Measurements from ENCODE around the gene SIGLEC11. TPM values are rescaled to one million over a fixed set of nuclear protein-coding genes. Genes with fewer than 3 reads are reported as not detected.

SIGLEC11 gene
- polyA plus RNA-seq, 3 donors = 0.28 to 2.2 (median 0.67) TPM

- intact Hi-C loops (cut with micrococcal nuclease) = no loop called here
- no peak overlapping the region for H3K4me3 ChIP-seq (replicated peaks in 1 of 3; ENCODE audit: low read depth in 2 of 3, low read length in 3 of 3)
- no peaks in the 10 kb centered on the region for H3K27me3 ChIP-seq (ENCODE audit: control insufficient read depth in 2 of 2, insufficient read depth in 2 of 2, low read length in 2 of 2)
- Mint-ChIP-seq H3K9me3 (peaks cover 0 to 1% (median 0%) of the 10 kb centered on the region in 7 donors), H3K27me3 (ENCODE audit: low read depth in 3 of 3) (peaks cover 0 to 3% (median 0%) of the 10 kb centered on the region in 3 donors), H3K36me3 (peaks cover 78 to 95% of the 10 kb centered on the region in 2 donors), H3K4me1 (peaks cover 27% of the 10 kb centered on the region), H3K4me3 (no peak overlapping the region), H3K27ac (peak overlapping the region in 2 of 7 donors; percentile 18 to 50)
- TF ChIP-seq CTCF (IDR thresholded peaks at IDR 0.05) = no peak
- H3K36me3 ChIP-seq (replicated peaks in 1 of 2; ENCODE audit: control insufficient read depth in 1 of 2, insufficient read depth in 2 of 2, low read length in 2 of 2) = peaks cover 66 to 97% of the 10 kb centered on the region in 2 donors
- H3K27ac ChIP-seq (ENCODE audit: low read depth in 1 of 2, low read length in 2 of 2) = peak overlapping the region in 1 of 2 donors; percentile 64
- no peak overlapping the region for H3K4me2 ChIP-seq (replicated peaks; ENCODE audit: extremely low read depth, low read length, poor library complexity, severe bottlenecking)
- no peak overlapping the region for H2AFZ ChIP-seq (ENCODE audit: insufficient read depth, low read depth, low read length, poor library complexity, severe bottlenecking)
- no peaks in the 10 kb centered on the region for H3K9me3 ChIP-seq (replicated peaks in 1 of 2; ENCODE audit: control insufficient read depth in 1 of 2, insufficient read depth in 1 of 2, low read length in 2 of 2)
- H3K79me2 ChIP-seq (ENCODE audit: insufficient read depth, low read length) = no peaks in the 10 kb centered on the region
- H4K20me1 ChIP-seq (ENCODE audit: insufficient read depth, low read length) = peaks cover 77% of the 10 kb centered on the region
- no peak overlapping the region for H3K9ac ChIP-seq (ENCODE audit: insufficient read depth, low read length, poor library complexity, severe bottlenecking)
- WGBS (ENCODE audit: insufficient coverage) = 96% methylated on average over 7 of the region's 8 CpGs
- no peak for DNase-seq
- peaks cover 21 to 38% of the 10 kb centered on the region in 2 donors for H3K4me1 ChIP-seq (ENCODE audit: control insufficient read depth in 1 of 2, insufficient read depth in 2 of 2, low read length in 2 of 2)
Measured at GRCh38 chr19:50001775-50002174, 40.8 kb upstream of the SIGLEC11 start.

- H2AFZ ChIP-seq (ENCODE audit: insufficient read depth, low read depth, low read length, poor library complexity, severe bottlenecking) = no peak overlapping the region
- H3K9me3 ChIP-seq (replicated peaks in 1 of 2; ENCODE audit: control insufficient read depth in 1 of 2, insufficient read depth in 1 of 2, low read length in 2 of 2) = no peaks in the 10 kb centered on the region
- H3K4me3 ChIP-seq (replicated peaks in 1 of 3; ENCODE audit: low read depth in 2 of 3, low read length in 3 of 3) = no peak overlapping the region
- H3K36me3 ChIP-seq (replicated peaks in 1 of 2; ENCODE audit: control insufficient read depth in 1 of 2, insufficient read depth in 2 of 2, low read length in 2 of 2) = peaks cover 69 to 99% of the 10 kb centered on the region in 2 donors
- Mint-ChIP-seq H3K4me3 (no peak overlapping the region), H3K27ac (peak overlapping the region; percentile 18 to 85 (median 46)), H3K9me3 (peaks cover 0 to 1% (median 0%) of the 10 kb centered on the region in 7 donors), H3K27me3 (ENCODE audit: low read depth in 3 of 3) (peaks cover 0 to 3% (median 2%) of the 10 kb centered on the region in 3 donors), H3K4me1 (peaks cover 27% of the 10 kb centered on the region), H3K36me3 (peaks cover 77 to 93% of the 10 kb centered on the region in 2 donors)
- intact Hi-C loops (cut with micrococcal nuclease) = no loop called here
- 63% methylated on average over 13 of the region's 16 CpGs for WGBS (ENCODE audit: insufficient coverage)
- no peak overlapping the region for H3K9ac ChIP-seq (ENCODE audit: insufficient read depth, low read length, poor library complexity, severe bottlenecking)
- DNase-seq = no peak
- H3K27ac ChIP-seq (ENCODE audit: low read depth in 1 of 2, low read length in 2 of 2) = peak overlapping the region; percentile 6 to 64
- peaks cover 21 to 38% of the 10 kb centered on the region in 2 donors for H3K4me1 ChIP-seq (ENCODE audit: control insufficient read depth in 1 of 2, insufficient read depth in 2 of 2, low read length in 2 of 2)
- peaks cover 74% of the 10 kb centered on the region for H4K20me1 ChIP-seq (ENCODE audit: insufficient read depth, low read length)
- no peak overlapping the region for H3K4me2 ChIP-seq (replicated peaks; ENCODE audit: extremely low read depth, low read length, poor library complexity, severe bottlenecking)
- no peaks in the 10 kb centered on the region for H3K27me3 ChIP-seq (ENCODE audit: control insufficient read depth in 2 of 2, insufficient read depth in 2 of 2, low read length in 2 of 2)
- no peaks in the 10 kb centered on the region for H3K79me2 ChIP-seq (ENCODE audit: insufficient read depth, low read length)
- no peak for TF ChIP-seq CTCF (IDR thresholded peaks at IDR 0.05)
Measured at GRCh38 chr19:50000841-50001557, 40.0 kb upstream of the SIGLEC11 start.

Data from CD14-positive monocyte (primary cell).